ENCODE measurements around the gene MOSPD2. TPM values are rescaled to one million over a fixed set of nuclear protein-coding genes. Genes with fewer than 3 reads are reported as not detected.

Gene MOSPD2
- 75.5 TPM for total RNA-seq (2013)
- 10 to 100 TPM; 44.6 to 51.6 (median 45.7) TPM for polyA plus RNA-seq
- 20.6 and 30.1 TPM in 2 replicates for polyA minus RNA-seq
- total RNA-seq: 10.2 to 50.6 (median 34.3) reads per million in 11 experiments

- H3K4me3 ChIP-seq (replicated peaks in 1 of 3; ENCODE audit: low read depth in 2 of 3, low read length in 3 of 3): peak within 1 kb of the TSS; percentile 90 to 97 (median 96)
- peak within 1 kb of the TSS; percentile 84 for H3K4me2 ChIP-seq (replicated peaks; ENCODE audit: extremely low read depth, low read length, poor library complexity, severe bottlenecking)
- peak within 1 kb of the TSS; percentile 86 to 94 for H3K27ac ChIP-seq (ENCODE audit: low read depth in 1 of 2, low read length in 2 of 2)
- peak within 1 kb of the TSS; percentile 83 to 94 (median 89) for H3K27ac Mint-ChIP-seq
- no peaks in the 10 kb centered on the region for H4K20me1 ChIP-seq (ENCODE audit: insufficient read depth, low read length)
- no peaks in the 10 kb centered on the region for H3K9me3 ChIP-seq (replicated peaks in 1 of 2; ENCODE audit: control insufficient read depth in 1 of 2, insufficient read depth in 1 of 2, low read length in 2 of 2)
- peak within 1 kb of the TSS; percentile 82 for H2AFZ ChIP-seq (ENCODE audit: insufficient read depth, low read depth, low read length, poor library complexity, severe bottlenecking)
- peaks cover 23 to 34% of the 10 kb centered on the region in 2 donors for H3K4me1 ChIP-seq (ENCODE audit: control insufficient read depth in 1 of 2, insufficient read depth in 2 of 2, low read length in 2 of 2)
- H3K27me3 Mint-ChIP-seq (ENCODE audit: low read depth in 3 of 3): peaks cover 0 to 2% (median 0%) of the 10 kb centered on the region in 3 donors
- H3K36me3 Mint-ChIP-seq: peaks cover under 1 to 7% of the 10 kb centered on the region in 2 donors
- no peaks in the 10 kb centered on the region for H3K27me3 ChIP-seq (ENCODE audit: control insufficient read depth in 2 of 2, insufficient read depth in 2 of 2, low read length in 2 of 2)
- TF ChIP-seq CTCF (IDR thresholded peaks at IDR 0.05): no peak
- peak; percentile 90 to 93 (median 93) for DNase-seq
- H3K36me3 ChIP-seq (replicated peaks in 1 of 2; ENCODE audit: control insufficient read depth in 1 of 2, insufficient read depth in 2 of 2, low read length in 2 of 2): no peaks in the 10 kb centered on the region
- intact Hi-C loops (cut with micrococcal nuclease): loop anchor here (10.0 kb wide), 2 partner anchors 812 to 1178 kb away; no protein-coding TSS in a partner anchor
- H3K4me1 Mint-ChIP-seq: peaks cover 28% of the 10 kb centered on the region
- 0% methylated on average over 35 of the region's 78 CpGs for WGBS (ENCODE audit: insufficient coverage)
- peak within 1 kb of the TSS; percentile 78 for H3K9ac ChIP-seq (ENCODE audit: insufficient read depth, low read length, poor library complexity, severe bottlenecking)
- H3K9me3 Mint-ChIP-seq: peaks cover 0 to 11% (median 0%) of the 10 kb centered on the region in 7 donors
- peak within 1 kb of the TSS; percentile 80 to 86 for H3K4me3 Mint-ChIP-seq
- peaks cover 78% of the 10 kb centered on the region for H3K79me2 ChIP-seq (ENCODE audit: insufficient read depth, low read length)
Observed at GRCh38 chrX:14872851-14873675, at the start of gene MOSPD2, which contains the start of gene FANCB. Gene MOSPD2, plus strand, starts transcription at chrX:14873421. Its CDS starts 108 bp downstream, at chrX:14873529. Gene FANCB, minus strand, starts transcription at chrX:14873069. Its CDS starts 7,559 bp downstream, at chrX:14865510.

- intact Hi-C loops (cut with micrococcal nuclease): no loop called here
- no peak for TF ChIP-seq CTCF (IDR thresholded peaks at IDR 0.05)
Observed at GRCh38 chrX:14825851-14826250, 47.4 kb upstream of the MOSPD2 start.

More at GRCh38 chrX:14825851-14826250, 47.4 kb upstream of the MOSPD2 start:
- Histone ChIP-seq H4K20me1 (ENCODE audit: insufficient read depth, low read length) (no peaks in the 10 kb centered on the region), H3K4me3 (replicated peaks in 1 of 3; ENCODE audit: low read depth in 2 of 3, low read length in 3 of 3) (no peak overlapping the region), H3K9ac (ENCODE audit: insufficient read depth, low read length, poor library complexity, severe bottlenecking) (no peak overlapping the region), H3K36me3 (replicated peaks in 1 of 2; ENCODE audit: control insufficient read depth in 1 of 2, insufficient read depth in 2 of 2, low read length in 2 of 2) (no peaks in the 10 kb centered on the region), H3K9me3 (replicated peaks in 1 of 2; ENCODE audit: control insufficient read depth in 1 of 2, insufficient read depth in 1 of 2, low read length in 2 of 2) (no peaks in the 10 kb centered on the region), H2AFZ (ENCODE audit: insufficient read depth, low read depth, low read length, poor library complexity, severe bottlenecking) (no peak overlapping the region), H3K27ac (ENCODE audit: low read depth in 1 of 2, low read length in 2 of 2) (no peak overlapping the region), H3K79me2 (ENCODE audit: insufficient read depth, low read length) (no peaks in the 10 kb centered on the region), H3K4me1 (ENCODE audit: control insufficient read depth in 1 of 2, insufficient read depth in 2 of 2, low read length in 2 of 2) (peaks cover 0 to 2% of the 10 kb centered on the region in 2 donors), H3K4me2 (replicated peaks; ENCODE audit: extremely low read depth, low read length, poor library complexity, severe bottlenecking) (no peak overlapping the region), H3K27me3 (ENCODE audit: control insufficient read depth in 2 of 2, insufficient read depth in 2 of 2, low read length in 2 of 2) (no peaks in the 10 kb centered on the region)
- Mint-ChIP-seq H3K9me3 (peaks cover 0 to 17% (median 3%) of the 10 kb centered on the region in 7 donors), H3K36me3 (peaks cover 0 to 5% of the 10 kb centered on the region in 2 donors), H3K4me1 (peaks cover 9% of the 10 kb centered on the region), H3K4me3 (no peak overlapping the region), H3K27me3 (ENCODE audit: low read depth in 3 of 3) (peaks cover 0 to 5% (median 0%) of the 10 kb centered on the region in 3 donors), H3K27ac (no peak overlapping the region)
- DNase-seq: no peak

Measured in CD14-positive monocyte (primary cell).